Endothelial cell of umbilical vein (primary cell): ENCODE results near the gene RAB44. TPM values are rescaled to one million over a fixed set of nuclear protein-coding genes. Genes with fewer than 3 reads are reported as not detected.

Experiments used
- BruUV-seq: library from RNA; stranded (reverse); fragments of 400-500 nt; replicated peaks from 2 replicates; lab custom pipeline; 2021; lab: Mats Ljungman, UMichigan
- CTCF ChIA-PET: fragments of 300-600, 350-600 bp; sonication (Branson Sonifier 250); formaldehyde crosslinking; loops from one replicate; lab custom pipeline; 2021; ENCODE audit warnings: antibody characterized with exemption, inconsistent platforms; lab: Charles Lee
- POLR2A ChIA-PET: fragments of 300-600, 350-600 bp; sonication (Branson Sonifier 250); formaldehyde crosslinking; loops from one replicate; lab custom pipeline; 2021; ENCODE audit warnings: antibody characterized with exemption, inconsistent platforms; lab: Charles Lee
- DNase-seq: peaks from one replicate; pipeline ENCODE4 v3.0.0-alpha.2; 2011; ENCODE audit warnings: low read depth, low spot score
- FAIRE-seq: peaks from 2 replicates; lab custom pipeline; 2011; peaks lifted over from hg19 to GRCh38; lab: Jason Lieb, UNC
- H2AFZ ChIP-seq: 2 replicates; pipeline ENCODE4 v1.6.0; 2012; ENCODE audit warnings: low read depth, low read length, control low read depth, inconsistent platforms
- H3K27ac ChIP-seq: 2 replicates; pipeline ENCODE4 v1.5.1; 2011; ENCODE audit warnings: low read depth, mild to moderate bottlenecking, control low read depth, low read length, moderate library complexity; ENCODE audit not compliant: insufficient read depth
- H3K27me3 ChIP-seq, 2 experiments: 2 replicates each; pipeline versions ENCODE4 v1.6.0 to v1.6.1; 2011; ENCODE audit warnings: low read length in 2 of 2, mixed read lengths in 1 of 2; ENCODE audit not compliant: control insufficient read depth in 2 of 2, insufficient read depth in 2 of 2
- H3K36me3 ChIP-seq, 2 experiments: 2 replicates in 1 of 2; 3 replicates in 1 of 2; pipeline ENCODE4 v1.5.1; 2011; ENCODE audit warnings: low read length in 2 of 2, mild to moderate bottlenecking in 1 of 2, moderate library complexity in 1 of 2; ENCODE audit not compliant: control insufficient read depth in 2 of 2, insufficient read depth in 2 of 2; ENCODE audit errors: extremely low read depth in 1 of 2
- H3K4me1 ChIP-seq: 3 replicates; pipeline ENCODE4 v1.5.1; 2011; ENCODE audit warnings: mild to moderate bottlenecking, low read length; ENCODE audit not compliant: control insufficient read depth, insufficient read depth; ENCODE audit errors: extremely low read depth
- H3K4me2 ChIP-seq: 2 replicates; pipeline ENCODE4 v1.6.1; 2011; ENCODE audit warnings: low read length, control low read depth, mixed read lengths; ENCODE audit not compliant: insufficient read depth
- H3K4me3 ChIP-seq, 3 experiments: fragments of 200-600 bp in 1 of 3; sonication (generic), shearing (Covaris generic) in 1 of 3; replicated peaks in 1 of 3; 2 replicates each; pipeline ENCODE4 v1.5.1; 2011 to 2016; ENCODE audit warnings: control low read depth in 3 of 3, low read length in 3 of 3, mild to moderate bottlenecking in 2 of 3, inconsistent platforms in 1 of 3, low read depth in 1 of 3, moderate library complexity in 1 of 3; ENCODE audit not compliant: insufficient read depth in 1 of 3
- H3K79me2 ChIP-seq: 2 replicates; pipeline ENCODE4 v1.6.0; 2012; ENCODE audit warnings: low read length, inconsistent platforms; ENCODE audit not compliant: control insufficient read depth, insufficient read depth
- H3K9ac ChIP-seq: replicated peaks from 2 replicates; pipeline ENCODE3; 2011; ENCODE audit warnings: low read length, control low read depth; ENCODE audit not compliant: insufficient read depth; ENCODE audit errors: extremely low read depth
- H3K9me1 ChIP-seq: replicated peaks from 3 replicates; pipeline ENCODE4 v1.6.0; 2011; ENCODE audit warnings: mild to moderate bottlenecking, low read length; ENCODE audit not compliant: control insufficient read depth, insufficient read depth; ENCODE audit errors: extremely low read depth
- H3K9me3 ChIP-seq: replicated peaks from 2 replicates; pipeline ENCODE4 v1.5.1; 2012; ENCODE audit warnings: low read length, inconsistent platforms; ENCODE audit not compliant: control insufficient read depth, insufficient read depth
- H4K20me1 ChIP-seq: replicated peaks from 2 replicates; pipeline ENCODE3; 2011; ENCODE audit warnings: mild to moderate bottlenecking, low read length; ENCODE audit not compliant: control insufficient read depth, insufficient read depth; ENCODE audit errors: extremely low read depth
- CTCF ChIP-seq, 2 donors: IDR thresholded peaks; 1 replicate in 1 of 2; 2 replicates in 1 of 2; pipeline ENCODE4 v1.5.1; 2011; ENCODE audit warnings: low read length in 2 of 2, mild to moderate bottlenecking in 2 of 2, moderate library complexity in 2 of 2, control low read depth in 1 of 2, inconsistent platforms in 1 of 2, low read depth in 1 of 2; ENCODE audit not compliant: insufficient read depth in 1 of 2; ENCODE audit errors: extremely low read depth in 1 of 2
- EZH2 ChIP-seq: IDR thresholded peaks from 2 replicates; pipeline ENCODE4 v1.6.1; 2012; ENCODE audit warnings: borderline replicate concordance, low read depth, mild to moderate bottlenecking, moderate library complexity, low read length, inconsistent platforms; ENCODE audit not compliant: severe bottlenecking
- GATA2 ChIP-seq: IDR thresholded peaks from 2 replicates; pipeline ENCODE4 v1.7.0; 2011; ENCODE audit warnings: low read depth, mild to moderate bottlenecking, moderate library complexity, mixed read lengths, low read length; ENCODE audit not compliant: insufficient read length, insufficient read depth
- JUN ChIP-seq: IDR thresholded peaks from 2 replicates; pipeline ENCODE4 v1.6.1; 2011; ENCODE audit warnings: borderline replicate concordance, low read depth; ENCODE audit not compliant: insufficient read length, insufficient read depth
- MAX ChIP-seq: IDR thresholded peaks from 2 replicates; pipeline ENCODE4 v1.6.1; 2011; ENCODE audit not compliant: insufficient read depth, insufficient read length
- MYC ChIP-seq: IDR thresholded peaks from one replicate; pipeline ENCODE4 v1.6.1; 2011; ENCODE audit warnings: mild to moderate bottlenecking, low read depth, low read length
- POLR2A ChIP-seq: IDR thresholded peaks from 2 replicates; pipeline ENCODE4 v1.6.1; 2012; ENCODE audit warnings: low read depth, mild to moderate bottlenecking, control low read depth, low read length
- POLR2AphosphoS5 ChIP-seq: IDR thresholded peaks from 2 replicates; pipeline ENCODE4 v1.6.1; 2012; ENCODE audit warnings: low read depth, mild to moderate bottlenecking, control low read depth, low read length, moderate library complexity; ENCODE audit not compliant: insufficient read depth
- dilution Hi-C: fragments of 300-500 bp; cut with MboI; formaldehyde crosslinking; loops from one replicate; pipeline ENCODE4 v1.15.0; 2019; ENCODE audit warnings: low sequenced_read_pairs; ENCODE audit not compliant: extremely low pct_ligation_motif_present
- intact Hi-C: fragments of 100-400 bp; cut with micrococcal nuclease; formaldehyde crosslinking; loops from one replicate; pipeline ENCODE4 v1.10.0; 2022
- polyA plus RNA-seq, 4 experiments: library from polyadenylated mRNA; depleted of rRNA in 3 of 4; stranded (reverse) in 3 of 4; unstranded in 1 of 4; fragments of >200 nt; gene quantifications; 2 replicates each; pipeline versions ENCODE4 v1.2.1 to v1.2.3, GENCODE V29; 2011 to 2012; ENCODE audit warnings: missing spikeins in 1 of 4
- total RNA-seq: library from RNA; stranded (reverse); gene quantifications from 2 replicates; pipeline ENCODE4 v1.2.3, GENCODE V29; 2021

RAB44 gene
- total and polyA plus RNA-seq, 2 donors (not counting 3 experiments of a cell fraction or from before 2014, with no cell fraction given): 0.03 to 0.11 TPM

GRCh38 chr6:36715469-36715868 lies 17.8 kb downstream of the RAB44 start:
- ChIA-PET CTCF (interaction anchor here (1.2 to 1.5 kb wide), 2 partner anchors 9 to 100 kb away, joined by 4 read pairs; no protein-coding TSS in a partner anchor), POLR2A (no interaction called here)
- TF ChIP-seq POLR2AphosphoS5 (no peak), EZH2 (no peak), CTCF (IDR thresholded peaks at IDR 0.05; ENCODE audit: extremely low read depth in 1 of 2, insufficient read depth in 1 of 2, low read depth in 1 of 2, low read length in 2 of 2) (no peak), GATA2 (no peak), POLR2A (no peak), JUN (no peak), MYC (no peak), MAX (no peak)
- H3K9ac ChIP-seq: no peak overlapping the region
- no peaks in the 10 kb centered on the region for H3K4me1 ChIP-seq
- peaks cover 0 to 1% of the 10 kb centered on the region in 2 experiments for H3K27me3 ChIP-seq
- no TSS peak for BruUV-seq
- H3K4me2 ChIP-seq: no peak overlapping the region
- intact Hi-C loops: no loop called here
- H3K4me3 ChIP-seq: no peak overlapping the region
- no peaks in the 10 kb centered on the region for H3K9me3 ChIP-seq
- dilution Hi-C loops: no loop called here
- no peaks in the 10 kb centered on the region for H3K9me1 ChIP-seq
- no peaks in the 10 kb centered on the region for H3K79me2 ChIP-seq
- H2AFZ ChIP-seq: no peak overlapping the region
- no peaks in the 10 kb centered on the region for H4K20me1 ChIP-seq
- DNase-seq (no peak), FAIRE-seq (no peak)
- H3K36me3 ChIP-seq: no peaks in the 10 kb centered on the region
- no peak overlapping the region for H3K27ac ChIP-seq
